Liver (tissue), 9 donors: ENCODE results near the gene TRAPPC2L. TPM values are rescaled to one million over a fixed set of nuclear protein-coding genes. Genes with fewer than 3 reads are reported as not detected.

Experiments
- DNase-seq: peaks from one replicate; pipeline ENCODE4 v3.0.0-alpha.2; 2017; ENCODE audit warnings: low spot score
- H3K27ac ChIP-seq, 2 donors: one replicate each; pipeline ENCODE4 v1.7.0; 2013; ENCODE audit warnings: inconsistent platforms in 2 of 2, low read length in 2 of 2, control low read depth in 1 of 2, low read depth in 1 of 2, mild to moderate bottlenecking in 1 of 2
- H3K27me3 ChIP-seq, 4 donors: one replicate each; pipeline versions ENCODE4 v1.6.1 to v1.7.0; 2013; ENCODE audit warnings: low read length in 3 of 4, inconsistent platforms in 1 of 4, mild to moderate bottlenecking in 1 of 4, moderate library complexity in 1 of 4; ENCODE audit not compliant: control insufficient read depth in 4 of 4, insufficient read depth in 4 of 4
- H3K36me3 ChIP-seq, 4 donors: one replicate each; pipeline versions ENCODE4 v1.6.1 to v1.7.0; 2013; ENCODE audit warnings: low read length in 3 of 4, mild to moderate bottlenecking in 3 of 4, low read depth in 1 of 4, moderate library complexity in 1 of 4; ENCODE audit not compliant: control insufficient read depth in 4 of 4, insufficient read depth in 3 of 4
- H3K4me1 ChIP-seq, 4 donors: one replicate each; pipeline versions ENCODE4 v1.6.1 to v1.7.0; 2013; ENCODE audit warnings: low read length in 3 of 4, mild to moderate bottlenecking in 3 of 4, moderate library complexity in 1 of 4; ENCODE audit not compliant: control insufficient read depth in 4 of 4, insufficient read depth in 4 of 4
- H3K4me3 ChIP-seq, 3 donors: one replicate each; pipeline versions ENCODE4 v1.6.1 to v1.7.0; 2013; ENCODE audit warnings: low read length in 3 of 3, control low read depth in 1 of 3, low read depth in 1 of 3, mild to moderate bottlenecking in 1 of 3
- H3K9ac ChIP-seq, 2 donors: one replicate each; pipeline ENCODE4 v1.7.0; 2013; ENCODE audit warnings: low read length in 2 of 2, mild to moderate bottlenecking in 2 of 2, moderate library complexity in 2 of 2, control low read depth in 1 of 2, low read depth in 1 of 2
- H3K9me3 ChIP-seq, 4 donors: one replicate each; pipeline versions ENCODE4 v1.6.1 to v1.7.0; 2013; ENCODE audit warnings: low read length in 3 of 4; ENCODE audit not compliant: control insufficient read depth in 4 of 4
- ATF3 ChIP-seq: IDR thresholded peaks from 2 replicates; pipeline ENCODE4 v1.6.1; 2016; ENCODE audit warnings: antibody characterized with exemption
- EGR1 ChIP-seq, 2 donors: IDR thresholded peaks; 2 replicates each; pipeline ENCODE4 v1.6.1; 2016 to 2018; ENCODE audit warnings: antibody characterized with exemption in 2 of 2, low read depth in 2 of 2
- FOXA1 ChIP-seq: IDR thresholded peaks from 2 replicates; pipeline ENCODE4 v1.6.1; 2016; ENCODE audit warnings: antibody characterized with exemption
- FOXA2 ChIP-seq: IDR thresholded peaks from 2 replicates; pipeline ENCODE4 v1.6.1; 2016; ENCODE audit warnings: antibody characterized with exemption
- GABPA ChIP-seq, 2 donors: IDR thresholded peaks in 1 of 2; conservative IDR thresholded peaks in 1 of 2; 2 replicates each; pipeline ENCODE4 v1.6.1; 2016; ENCODE audit warnings: antibody characterized with exemption in 2 of 2, mild to moderate bottlenecking in 1 of 2, moderate library complexity in 1 of 2
- HNF4A ChIP-seq, 2 donors: conservative IDR thresholded peaks; 2 replicates each; pipeline ENCODE4 v1.6.1; 2016; ENCODE audit warnings: antibody characterized with exemption in 2 of 2, mild to moderate bottlenecking in 2 of 2
- HNF4G ChIP-seq: IDR thresholded peaks from 2 replicates; pipeline ENCODE4 v1.6.1; 2016; ENCODE audit warnings: antibody characterized with exemption
- JUND ChIP-seq, 2 donors: IDR thresholded peaks; 2 replicates each; pipeline ENCODE4 v1.6.1; 2016; ENCODE audit warnings: antibody characterized with exemption in 2 of 2
- NR2F2 ChIP-seq: IDR thresholded peaks from 2 replicates; pipeline ENCODE4 v1.6.1; 2016; ENCODE audit warnings: antibody characterized with exemption
- RAD21 ChIP-seq, 2 donors: IDR thresholded peaks; 2 replicates each; pipeline ENCODE4 v1.6.1; 2016; ENCODE audit warnings: antibody characterized with exemption in 2 of 2, mild to moderate bottlenecking in 2 of 2
- RXRA ChIP-seq, 2 donors: IDR thresholded peaks; 2 replicates each; pipeline ENCODE4 v1.6.1; 2017 to 2018; ENCODE audit warnings: antibody characterized with exemption in 2 of 2, mild to moderate bottlenecking in 1 of 2
- SP1 ChIP-seq: IDR thresholded peaks from 2 replicates; pipeline ENCODE4 v1.6.1; 2018; ENCODE audit warnings: antibody characterized with exemption, mild to moderate bottlenecking
- TAF1 ChIP-seq: conservative IDR thresholded peaks from 2 replicates; pipeline ENCODE4 v1.6.1; 2016; ENCODE audit warnings: antibody characterized with exemption, mild to moderate bottlenecking
- YY1 ChIP-seq: IDR thresholded peaks from 2 replicates; pipeline ENCODE4 v1.6.1; 2016; ENCODE audit warnings: antibody characterized with exemption, mild to moderate bottlenecking
- ZBTB33 ChIP-seq: IDR thresholded peaks from 2 replicates; pipeline ENCODE4 v1.6.1; 2016; ENCODE audit warnings: antibody characterized with exemption
- WGBS: extraction: QIAGEN DNeasy Blood & Tissue Kit; methylation state at CpG from one replicate; pipeline ENCODE4 v1.1.7; 2013; 5-methylcytosine and 5-hydroxymethylcytosine counted together
- polyA plus RNA-seq, 2 donors: library from polyadenylated mRNA; stranded (reverse) in 1 of 2; unstranded in 1 of 2; fragments of 200-250 nt in 1 of 2; fragments of >200 nt in 1 of 2; fragmentation: Nextera tagmentation in 1 of 2; extraction: Ambion mirVana in 1 of 2; gene quantifications; one replicate each; pipeline versions ENCODE4 v1.2.1 to v1.2.3, GENCODE V29; 2013 to 2015
- total RNA-seq, 2 donors: library from RNA; depleted of rRNA; stranded (reverse); fragments of >200 nt; gene quantifications; one replicate each; pipeline ENCODE4 v1.2.3, GENCODE V29; 2014
- TF ChIP-seq, protein P1 (sequence below): IDR thresholded peaks from 2 replicates; pipeline ENCODE4 v1.6.1; 2016; ENCODE audit warnings: antibody characterized with exemption, mild to moderate bottlenecking
- TF ChIP-seq, protein P2 (sequence below): IDR thresholded peaks from 2 replicates; pipeline ENCODE4 v1.6.1; 2016; ENCODE audit warnings: antibody characterized with exemption
- TF ChIP-seq, protein P3 (sequence below): fragments of 150-350 bp; IDR thresholded peaks from 2 replicates; pipeline ENCODE4 v1.5.1; 2017; ENCODE audit warnings: improper control_type of control experiment, low read depth, low read length; ENCODE audit not compliant: missing input control
- donor health status: healthy.
- donor health status: healthy.
- donor health status: healthy.
- donor health status: healthy.
- donor health status: healthy.

The TRAPPC2L gene
- total and polyA plus RNA-seq, 4 donors, result 16.3 to 59.4 (median 22.2) TPM

- H3K4me1 ChIP-seq, result peaks cover 13 to 52% (median 32%) of the 10 kb centered on the region in 4 donors
- WGBS, result 85% methylated on average over 45 of the region's 45 CpGs
- H3K36me3 ChIP-seq, result peaks cover 0 to 10% (median 2%) of the 10 kb centered on the region in 4 donors
- H3K9ac ChIP-seq, result no peak overlapping the region
- peak overlapping the region in 1 of 2 donors; percentile 33 for H3K27ac ChIP-seq
- no peaks in the 10 kb centered on the region for H3K27me3 ChIP-seq
- no peak for TF ChIP-seq NR2F2
- TF ChIP-seq SP1, result no peak
- no peak overlapping the region for H3K4me3 ChIP-seq
- H3K9me3 ChIP-seq, result no peaks in the 10 kb centered on the region
- no peak for DNase-seq
Observed at GRCh38 chr16:88878967-88879787, 22.2 kb downstream of the TRAPPC2L start.

- 80% methylated on average over 11 of the region's 11 CpGs for WGBS
- Histone ChIP-seq H3K27ac (peak overlapping the region; percentile 33 to 88), H3K36me3 (peaks cover 0 to 10% (median 2%) of the 10 kb centered on the region in 4 donors), H3K4me3 (peak overlapping the region in 1 of 3 donors; percentile 14), H3K27me3 (no peaks in the 10 kb centered on the region), H3K4me1 (peaks cover 13 to 57% (median 34%) of the 10 kb centered on the region in 4 donors), H3K9me3 (no peaks in the 10 kb centered on the region), H3K9ac (no peak overlapping the region)
- no peak for TF ChIP-seq SP1
- no peak for TF ChIP-seq NR2F2
- TF ChIP-seq EGR1 (IDR thresholded peaks at IDR 0.05; ENCODE audit: low read depth in 2 of 2), result no peak
- no peak for TF ChIP-seq HNF4G
- TF ChIP-seq RAD21 (IDR thresholded peaks at IDR 0.05), result no peak
- no peak for TF ChIP-seq JUND (IDR thresholded peaks at IDR 0.05)
- TF ChIP-seq ATF3, result no peak
- TF ChIP-seq GABPA (IDR thresholded peaks at IDR 0.05 in 1 of 2, conservative IDR thresholded peaks at IDR 0.05 in 1 of 2), result no peak
- TF ChIP-seq, protein P1, sequence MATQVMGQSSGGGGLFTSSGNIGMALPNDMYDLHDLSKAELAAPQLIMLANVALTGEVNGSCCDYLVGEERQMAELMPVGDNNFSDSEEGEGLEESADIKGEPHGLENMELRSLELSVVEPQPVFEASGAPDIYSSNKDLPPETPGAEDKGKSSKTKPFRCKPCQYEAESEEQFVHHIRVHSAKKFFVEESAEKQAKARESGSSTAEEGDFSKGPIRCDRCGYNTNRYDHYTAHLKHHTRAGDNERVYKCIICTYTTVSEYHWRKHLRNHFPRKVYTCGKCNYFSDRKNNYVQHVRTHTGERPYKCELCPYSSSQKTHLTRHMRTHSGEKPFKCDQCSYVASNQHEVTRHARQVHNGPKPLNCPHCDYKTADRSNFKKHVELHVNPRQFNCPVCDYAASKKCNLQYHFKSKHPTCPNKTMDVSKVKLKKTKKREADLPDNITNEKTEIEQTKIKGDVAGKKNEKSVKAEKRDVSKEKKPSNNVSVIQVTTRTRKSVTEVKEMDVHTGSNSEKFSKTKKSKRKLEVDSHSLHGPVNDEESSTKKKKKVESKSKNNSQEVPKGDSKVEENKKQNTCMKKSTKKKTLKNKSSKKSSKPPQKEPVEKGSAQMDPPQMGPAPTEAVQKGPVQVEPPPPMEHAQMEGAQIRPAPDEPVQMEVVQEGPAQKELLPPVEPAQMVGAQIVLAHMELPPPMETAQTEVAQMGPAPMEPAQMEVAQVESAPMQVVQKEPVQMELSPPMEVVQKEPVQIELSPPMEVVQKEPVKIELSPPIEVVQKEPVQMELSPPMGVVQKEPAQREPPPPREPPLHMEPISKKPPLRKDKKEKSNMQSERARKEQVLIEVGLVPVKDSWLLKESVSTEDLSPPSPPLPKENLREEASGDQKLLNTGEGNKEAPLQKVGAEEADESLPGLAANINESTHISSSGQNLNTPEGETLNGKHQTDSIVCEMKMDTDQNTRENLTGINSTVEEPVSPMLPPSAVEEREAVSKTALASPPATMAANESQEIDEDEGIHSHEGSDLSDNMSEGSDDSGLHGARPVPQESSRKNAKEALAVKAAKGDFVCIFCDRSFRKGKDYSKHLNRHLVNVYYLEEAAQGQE, result no peak
- TF ChIP-seq RXRA (IDR thresholded peaks at IDR 0.05), result no peak
- TF ChIP-seq, protein P2, sequence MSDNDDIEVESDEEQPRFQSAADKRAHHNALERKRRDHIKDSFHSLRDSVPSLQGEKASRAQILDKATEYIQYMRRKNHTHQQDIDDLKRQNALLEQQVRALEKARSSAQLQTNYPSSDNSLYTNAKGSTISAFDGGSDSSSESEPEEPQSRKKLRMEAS, result no peak
- TF ChIP-seq HNF4A (conservative IDR thresholded peaks at IDR 0.05), result no peak
- no peak for TF ChIP-seq ZBTB33
- no peak for TF ChIP-seq FOXA2
- no peak for TF ChIP-seq TAF1
- no peak for TF ChIP-seq YY1
- no peak for TF ChIP-seq FOXA1
- TF ChIP-seq, protein P3, sequence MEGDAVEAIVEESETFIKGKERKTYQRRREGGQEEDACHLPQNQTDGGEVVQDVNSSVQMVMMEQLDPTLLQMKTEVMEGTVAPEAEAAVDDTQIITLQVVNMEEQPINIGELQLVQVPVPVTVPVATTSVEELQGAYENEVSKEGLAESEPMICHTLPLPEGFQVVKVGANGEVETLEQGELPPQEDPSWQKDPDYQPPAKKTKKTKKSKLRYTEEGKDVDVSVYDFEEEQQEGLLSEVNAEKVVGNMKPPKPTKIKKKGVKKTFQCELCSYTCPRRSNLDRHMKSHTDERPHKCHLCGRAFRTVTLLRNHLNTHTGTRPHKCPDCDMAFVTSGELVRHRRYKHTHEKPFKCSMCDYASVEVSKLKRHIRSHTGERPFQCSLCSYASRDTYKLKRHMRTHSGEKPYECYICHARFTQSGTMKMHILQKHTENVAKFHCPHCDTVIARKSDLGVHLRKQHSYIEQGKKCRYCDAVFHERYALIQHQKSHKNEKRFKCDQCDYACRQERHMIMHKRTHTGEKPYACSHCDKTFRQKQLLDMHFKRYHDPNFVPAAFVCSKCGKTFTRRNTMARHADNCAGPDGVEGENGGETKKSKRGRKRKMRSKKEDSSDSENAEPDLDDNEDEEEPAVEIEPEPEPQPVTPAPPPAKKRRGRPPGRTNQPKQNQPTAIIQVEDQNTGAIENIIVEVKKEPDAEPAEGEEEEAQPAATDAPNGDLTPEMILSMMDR, result no peak
- DNase-seq, result no peak
Observed at GRCh38 chr16:88879788-88880055, 22.8 kb downstream of the TRAPPC2L start.
